Activated B cell treated with CpG ODN at 0.5 μM for 24 hours (primary cell): Measurements from ENCODE around the gene FBXO38. TPM values are rescaled to one million over a fixed set of nuclear protein-coding genes. Genes with fewer than 3 reads are reported as not detected.

Experiments used
- ATAC-seq: fragments of 200-7000 bp; cut with Tn5 transposase; one replicate; pipeline ENCODE4 v1.10.0; 2021; ENCODE audit warnings: low read depth, mild to moderate bottlenecking, moderate library complexity
- CTCF ChIA-PET: fragments of 350-600 bp; sonication (Branson Sonifier 250); formaldehyde crosslinking; loops from one replicate; lab custom pipeline; 2021; ENCODE audit warnings: antibody characterized with exemption; lab: Charles Lee
- POLR2A ChIA-PET: fragments of 350-600 bp; sonication (Branson Sonifier 250); formaldehyde crosslinking; loops from one replicate; lab custom pipeline; 2021; ENCODE audit warnings: antibody characterized with exemption; lab: Charles Lee
- DNase-seq: peaks from one replicate; pipeline ENCODE4 v3.0.0; 2022
- H3K27ac Mint-ChIP-seq: one replicate; pipeline ENCODE4 v1.8.0; 2020; ENCODE audit warnings: mixed read lengths
- H3K27me3 Mint-ChIP-seq: one replicate; pipeline ENCODE4 v1.8.0; 2021; ENCODE audit warnings: mixed read lengths
- H3K36me3 Mint-ChIP-seq: one replicate; pipeline ENCODE4 v1.8.0; 2021; ENCODE audit warnings: low read depth, mixed read lengths
- H3K4me1 Mint-ChIP-seq: one replicate; pipeline ENCODE4 v1.8.0; 2021; ENCODE audit warnings: mixed read lengths
- H3K4me3 Mint-ChIP-seq: one replicate; pipeline ENCODE4 v1.8.0; 2020; ENCODE audit warnings: mild to moderate bottlenecking, mixed read lengths
- H3K9me3 Mint-ChIP-seq: one replicate; pipeline ENCODE4 v1.8.0; 2020; ENCODE audit warnings: mixed read lengths
- intact Hi-C: fragments of 100-400 bp; cut with micrococcal nuclease; formaldehyde crosslinking; loops from one replicate; pipeline ENCODE4 v1.15.1; 2024
- total RNA-seq: library from RNA; stranded (reverse); gene quantifications from 2 replicates; pipeline ENCODE4 v1.2.3, GENCODE V29; 2022
- TF ChIP-seq, protein P1 (sequence below): fragments of 200-600 bp; IDR thresholded peaks from one replicate; pipeline ENCODE4 v1.8.0; 2022; ENCODE audit warnings: antibody characterized with exemption, mild to moderate bottlenecking

The FBXO38 gene
- total RNA-seq, 1 donor from 2014 or later: 81.9 TPM

DNA sequence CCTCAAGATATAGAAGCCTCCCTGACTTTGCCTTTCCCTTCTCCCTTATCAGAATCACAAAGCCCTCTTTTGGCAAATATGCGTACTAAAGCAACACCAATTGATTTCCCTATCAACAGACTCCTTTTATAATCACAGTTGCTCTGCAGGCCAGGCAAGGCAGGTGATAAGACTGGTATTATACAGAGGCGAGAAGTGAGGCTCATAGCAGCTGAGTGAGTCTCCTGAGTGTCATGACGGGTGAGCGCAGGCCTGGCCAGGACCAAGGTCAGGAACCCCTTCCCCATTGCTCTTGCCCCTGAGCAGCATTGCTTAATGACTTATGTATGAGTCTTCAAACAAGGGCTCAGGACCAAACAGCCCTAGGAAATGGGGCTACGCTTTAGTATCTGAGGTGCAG lies 70.8 kb downstream of the FBXO38 start:
- intact Hi-C loops: loop anchor here (10.0 kb wide), 1 partner anchor 600 kb away; no protein-coding TSS in a partner anchor
- Mint-ChIP-seq H3K36me3 (no peaks in the 10 kb centered on the region), H3K4me1 (peaks cover 2% of the 10 kb centered on the region), H3K4me3 (no peak overlapping the region), H3K27ac (no peak overlapping the region), H3K27me3 (peaks cover 19% of the 10 kb centered on the region), H3K9me3 (no peaks in the 10 kb centered on the region)
- DNase-seq (no peak), ATAC-seq (no peak)
- CTCF ChIA-PET: interaction anchor here (1.2 kb wide), 1 partner anchor 12 kb away, joined by 3 read pairs; no protein-coding TSS in a partner anchor
- POLR2A ChIA-PET: no interaction called here
- TF ChIP-seq, protein P1, sequence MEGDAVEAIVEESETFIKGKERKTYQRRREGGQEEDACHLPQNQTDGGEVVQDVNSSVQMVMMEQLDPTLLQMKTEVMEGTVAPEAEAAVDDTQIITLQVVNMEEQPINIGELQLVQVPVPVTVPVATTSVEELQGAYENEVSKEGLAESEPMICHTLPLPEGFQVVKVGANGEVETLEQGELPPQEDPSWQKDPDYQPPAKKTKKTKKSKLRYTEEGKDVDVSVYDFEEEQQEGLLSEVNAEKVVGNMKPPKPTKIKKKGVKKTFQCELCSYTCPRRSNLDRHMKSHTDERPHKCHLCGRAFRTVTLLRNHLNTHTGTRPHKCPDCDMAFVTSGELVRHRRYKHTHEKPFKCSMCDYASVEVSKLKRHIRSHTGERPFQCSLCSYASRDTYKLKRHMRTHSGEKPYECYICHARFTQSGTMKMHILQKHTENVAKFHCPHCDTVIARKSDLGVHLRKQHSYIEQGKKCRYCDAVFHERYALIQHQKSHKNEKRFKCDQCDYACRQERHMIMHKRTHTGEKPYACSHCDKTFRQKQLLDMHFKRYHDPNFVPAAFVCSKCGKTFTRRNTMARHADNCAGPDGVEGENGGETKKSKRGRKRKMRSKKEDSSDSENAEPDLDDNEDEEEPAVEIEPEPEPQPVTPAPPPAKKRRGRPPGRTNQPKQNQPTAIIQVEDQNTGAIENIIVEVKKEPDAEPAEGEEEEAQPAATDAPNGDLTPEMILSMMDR: no peak

- H3K27me3 Mint-ChIP-seq: peaks cover 21% of the 10 kb centered on the region
- no peak for DNase-seq
- CTCF ChIA-PET: interaction anchor here (2.5 kb wide), 1 partner anchor 10 kb away, joined by 7 read pairs; no protein-coding TSS in a partner anchor
- TF ChIP-seq, protein P1: no peak
- H3K4me3 Mint-ChIP-seq: no peak overlapping the region
- ATAC-seq: no peak
- H3K9me3 Mint-ChIP-seq: no peaks in the 10 kb centered on the region
- H3K36me3 Mint-ChIP-seq: no peaks in the 10 kb centered on the region
- no peak overlapping the region for H3K27ac Mint-ChIP-seq
- intact Hi-C loops: loop anchor here (10.0 kb wide), 1 partner anchor 600 kb away; no protein-coding TSS in a partner anchor
- POLR2A ChIA-PET: no interaction called here
- peaks cover 2% of the 10 kb centered on the region for H3K4me1 Mint-ChIP-seq
Measured at GRCh38 chr5:148455185-148455584, 71.4 kb downstream of the FBXO38 start.

GRCh38 chr5:148457183-148457620 lies 73.4 kb downstream of the FBXO38 start:
- intact Hi-C loops: loop anchor here (1.0 to 10.0 kb wide), 3 partner anchors 278 to 602 kb away; no protein-coding TSS in a partner anchor
- Mint-ChIP-seq H3K9me3 (no peaks in the 10 kb centered on the region), H3K27ac (no peak overlapping the region), H3K27me3 (peaks cover 22% of the 10 kb centered on the region), H3K4me1 (peaks cover 2% of the 10 kb centered on the region), H3K4me3 (no peak overlapping the region), H3K36me3 (no peaks in the 10 kb centered on the region)
- ChIA-PET POLR2A (no interaction called here), CTCF (interaction anchor here (2.5 kb wide), 1 partner anchor 12 kb away, joined by 7 read pairs; no protein-coding TSS in a partner anchor)
- DNase-seq (no peak), ATAC-seq (peak; percentile 64)
- TF ChIP-seq, protein P1: no peak

DNA sequence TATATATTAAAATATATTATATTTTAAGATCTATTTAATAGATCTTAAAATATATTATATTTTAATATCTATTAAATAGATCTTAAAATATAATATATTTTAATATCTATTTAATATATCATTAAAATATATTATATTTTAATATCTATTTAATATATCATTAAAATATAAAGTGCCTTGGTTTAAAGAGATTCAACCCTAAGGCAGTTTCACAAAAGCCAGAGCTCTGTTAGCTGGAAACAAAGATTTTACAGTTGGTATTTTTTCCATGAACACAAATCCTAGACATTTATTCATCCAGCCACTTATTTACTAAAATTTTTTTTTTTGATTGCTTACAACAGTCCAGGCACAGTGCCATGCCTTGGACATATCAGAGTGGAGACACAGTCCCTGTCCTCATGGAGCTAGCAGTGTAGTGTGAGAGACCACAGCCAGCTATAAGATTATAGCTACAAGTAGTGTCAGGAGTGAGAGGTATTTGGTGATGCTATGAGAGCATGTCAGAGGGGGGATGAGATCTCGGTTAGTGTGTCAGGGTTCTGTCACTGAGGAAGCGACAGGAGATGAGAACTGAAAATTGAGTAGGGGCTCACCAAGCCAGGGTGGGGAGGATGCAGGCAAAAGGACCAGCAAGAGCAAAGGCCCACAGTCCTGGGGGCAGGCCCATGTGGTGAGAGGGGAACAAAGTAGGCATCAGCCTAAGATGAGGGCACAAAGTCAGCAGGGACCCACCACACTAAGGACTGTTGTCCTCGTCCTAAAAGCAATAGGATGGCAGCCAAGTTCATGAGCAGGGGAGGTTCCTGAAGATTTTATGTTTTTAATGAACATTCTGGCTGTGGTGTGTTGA lies 74.5 kb downstream of the FBXO38 start:
- no peak for ATAC-seq

More for the DNA sequence above, 74.5 kb downstream of the FBXO38 start:
- CTCF ChIA-PET: interaction anchor here (1.4 kb wide), 1 partner anchor 14 kb away, joined by 5 read pairs; no protein-coding TSS in a partner anchor
- POLR2A ChIA-PET: no interaction called here
- Mint-ChIP-seq H3K27ac (no peak overlapping the region), H3K9me3 (no peaks in the 10 kb centered on the region), H3K4me3 (no peak overlapping the region), H3K27me3 (peaks cover 24% of the 10 kb centered on the region), H3K4me1 (peaks cover 2% of the 10 kb centered on the region), H3K36me3 (no peaks in the 10 kb centered on the region)
- TF ChIP-seq, protein P1: no peak
- intact Hi-C loops: loop anchor here (10.0 kb wide), 1 partner anchor 603 kb away; no protein-coding TSS in a partner anchor
- DNase-seq: no peak
